ENCODE measurements around the gene SUMO2. TPM values are rescaled to one million over a fixed set of nuclear protein-coding genes. Genes with fewer than 3 reads are reported as not detected.

The SUMO2 gene
- total and polyA plus RNA-seq, 2 experiments from 2014 or later = 112 to 424 TPM

GRCh38 chr17:75116737-75117136 is 66.0 kb downstream of the SUMO2 start:
- Histone ChIP-seq H4K20me1 (ENCODE audit: insufficient read depth, poor library complexity, severe bottlenecking) (no peaks in the 10 kb centered on the region), H3K36me3 (replicated peaks; ENCODE audit: insufficient read depth, low read depth) (no peaks in the 10 kb centered on the region), H3K4me3 (no peak overlapping the region), H3K9me3 (ENCODE audit: low read depth) (no peaks in the 10 kb centered on the region), H3K4me1 (ENCODE audit: insufficient read depth) (peaks cover 3% of the 10 kb centered on the region), H3K27me3 (no peaks in the 10 kb centered on the region), H3K27ac (no peak overlapping the region), H3K79me2 (peaks cover 19% of the 10 kb centered on the region), H3K9me2 (replicated peaks; ENCODE audit: insufficient read depth) (no peaks in the 10 kb centered on the region), H3K4me2 (no peak overlapping the region), H2AFZ (no peak overlapping the region)
- 96% methylated on average over 9 of the region's 9 CpGs for WGBS (ENCODE audit: low lambda C conversion rate, missing lambda C conversion rate)
- no peak for DNase-seq (ENCODE audit: low spot score)
- no peak for TF ChIP-seq EZH2phosphoT487 (IDR thresholded peaks at IDR 0.05; ENCODE audit: low read depth, severe bottlenecking, unreplicated experiment)
- no peak for TF ChIP-seq EZH2 (IDR thresholded peaks at IDR 0.05; ENCODE audit: borderline replicate concordance)
- TF ChIP-seq, protein P1, sequence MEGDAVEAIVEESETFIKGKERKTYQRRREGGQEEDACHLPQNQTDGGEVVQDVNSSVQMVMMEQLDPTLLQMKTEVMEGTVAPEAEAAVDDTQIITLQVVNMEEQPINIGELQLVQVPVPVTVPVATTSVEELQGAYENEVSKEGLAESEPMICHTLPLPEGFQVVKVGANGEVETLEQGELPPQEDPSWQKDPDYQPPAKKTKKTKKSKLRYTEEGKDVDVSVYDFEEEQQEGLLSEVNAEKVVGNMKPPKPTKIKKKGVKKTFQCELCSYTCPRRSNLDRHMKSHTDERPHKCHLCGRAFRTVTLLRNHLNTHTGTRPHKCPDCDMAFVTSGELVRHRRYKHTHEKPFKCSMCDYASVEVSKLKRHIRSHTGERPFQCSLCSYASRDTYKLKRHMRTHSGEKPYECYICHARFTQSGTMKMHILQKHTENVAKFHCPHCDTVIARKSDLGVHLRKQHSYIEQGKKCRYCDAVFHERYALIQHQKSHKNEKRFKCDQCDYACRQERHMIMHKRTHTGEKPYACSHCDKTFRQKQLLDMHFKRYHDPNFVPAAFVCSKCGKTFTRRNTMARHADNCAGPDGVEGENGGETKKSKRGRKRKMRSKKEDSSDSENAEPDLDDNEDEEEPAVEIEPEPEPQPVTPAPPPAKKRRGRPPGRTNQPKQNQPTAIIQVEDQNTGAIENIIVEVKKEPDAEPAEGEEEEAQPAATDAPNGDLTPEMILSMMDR (IDR thresholded peaks at IDR 0.05; ENCODE audit: poor library complexity) = no peak

Small RNAs within 50 kb of the gene (small RNA-seq; reads per million reads assigned to genes)
- not detected for gene RF00019

Other genes with a start within 250 kb of the SUMO2 start
- 0.43 and 0.60 TPM in 2 replicates for gene OTOP3, start 247.1 kb downstream of the SUMO2 start, total RNA-seq
- not detected in 2 replicates for gene OTOP3, start 247.1 kb downstream of the SUMO2 start, polyA plus RNA-seq
- 13.2 and 15.3 TPM in 2 replicates for gene HID1, start 210.2 kb downstream of the SUMO2 start, total RNA-seq
- 43.4 and 55.5 TPM in 2 replicates for gene HID1, start 210.2 kb downstream of the SUMO2 start, polyA plus RNA-seq
- 12.8 and 16.4 TPM in 2 replicates for gene CDR2L, start 195.3 kb downstream of the SUMO2 start, total RNA-seq
- 14.6 and 17.0 TPM in 2 replicates for gene CDR2L, start 195.3 kb downstream of the SUMO2 start, polyA plus RNA-seq
- gene MRPL58, start 170.3 kb downstream of the SUMO2 start, total RNA-seq = 39.3 and 49.5 TPM in 2 replicates
- gene MRPL58, start 170.3 kb downstream of the SUMO2 start, polyA plus RNA-seq = 29.8 and 39.3 TPM in 2 replicates
- gene ATP5PD, start 136.0 kb downstream of the SUMO2 start, total RNA-seq = 246 and 296 TPM in 2 replicates
- gene ATP5PD, start 136.0 kb downstream of the SUMO2 start, polyA plus RNA-seq = 307 and 332 TPM in 2 replicates
- 17.5 and 19.1 TPM in 2 replicates for gene KCTD2, start 135.7 kb downstream of the SUMO2 start, total RNA-seq
- 10.1 and 12.7 TPM in 2 replicates for gene KCTD2, start 135.7 kb downstream of the SUMO2 start, polyA plus RNA-seq
- 11.9 and 12.7 TPM in 2 replicates for gene SLC16A5, start 95.0 kb downstream of the SUMO2 start, total RNA-seq
- gene SLC16A5, start 95.0 kb downstream of the SUMO2 start, polyA plus RNA-seq = 12.8 and 15.8 TPM in 2 replicates
- 2.6 and 3.5 TPM in 2 replicates for gene ARMC7, start 73.0 kb downstream of the SUMO2 start, total RNA-seq
- 4.0 and 4.5 TPM in 2 replicates for gene ARMC7, start 73.0 kb downstream of the SUMO2 start, polyA plus RNA-seq
- gene NT5C, start 51.2 kb downstream of the SUMO2 start, total RNA-seq = 46.3 and 66.8 TPM in 2 replicates
- gene NT5C, start 51.2 kb downstream of the SUMO2 start, polyA plus RNA-seq = 73.3 and 82.2 TPM in 2 replicates
- 103 and 107 TPM in 2 replicates for gene JPT1, start 28.4 kb downstream of the SUMO2 start, total RNA-seq
- 172 and 181 TPM in 2 replicates for gene JPT1, start 28.4 kb downstream of the SUMO2 start, polyA plus RNA-seq
- gene NUP85, start 22.7 kb upstream of the SUMO2 start, total RNA-seq = 28.6 and 33.6 TPM in 2 replicates
- gene NUP85, start 22.7 kb upstream of the SUMO2 start, polyA plus RNA-seq = 38.8 and 45.5 TPM in 2 replicates
- gene GGA3, start 78.6 kb upstream of the SUMO2 start, total RNA-seq = 17.7 and 24.4 TPM in 2 replicates
- gene GGA3, start 78.6 kb upstream of the SUMO2 start, polyA plus RNA-seq = 20.2 and 26.0 TPM in 2 replicates
- gene MRPS7, start 78.9 kb upstream of the SUMO2 start, total RNA-seq = 43.4 and 47.5 TPM in 2 replicates
- gene MRPS7, start 78.9 kb upstream of the SUMO2 start, polyA plus RNA-seq = 94.9 and 102 TPM in 2 replicates
- gene MIF4GD, start 88.3 kb upstream of the SUMO2 start, total RNA-seq = 11.0 and 12.4 TPM in 2 replicates
- gene MIF4GD, start 88.3 kb upstream of the SUMO2 start, polyA plus RNA-seq = 23.6 and 31.4 TPM in 2 replicates
- gene SLC25A19, start 106.5 kb upstream of the SUMO2 start, total RNA-seq = 4.6 and 10.8 TPM in 2 replicates
- gene SLC25A19, start 106.5 kb upstream of the SUMO2 start, polyA plus RNA-seq = 7.6 and 8.4 TPM in 2 replicates
- gene GRB2, start 222.7 kb upstream of the SUMO2 start, total RNA-seq = 90.6 and 101 TPM in 2 replicates
- gene GRB2, start 222.7 kb upstream of the SUMO2 start, polyA plus RNA-seq = 82.7 and 86.7 TPM in 2 replicates

Data from hepatocyte (in vitro differentiated cells).